Neural progenitor cell (in vitro differentiated cells): ENCODE data around the gene CLEC1A. TPM values are rescaled to one million over a fixed set of nuclear protein-coding genes. Genes with fewer than 3 reads are reported as not detected.

Experiments
- DNase-seq: peaks from one replicate; pipeline ENCODE4 v3.0.0-alpha.2; 2016; ENCODE audit warnings: low spot score
- H2AFZ ChIP-seq: fragments of 200-600 bp; sonication (generic); replicated peaks from 2 replicates; pipeline ENCODE4 v1.6.1; 2016; ENCODE audit warnings: antibody characterized with exemption
- H3F3A ChIP-seq: fragments of 200-600 bp; sonication (generic); 2 replicates; pipeline ENCODE4 v1.6.1; 2016; ENCODE audit warnings: antibody characterized with exemption, low read depth
- H3K27ac ChIP-seq: fragments of 200-600 bp; sonication (generic); 2 replicates; pipeline ENCODE4 v1.5.1; 2016; ENCODE audit warnings: mild to moderate bottlenecking
- H3K27me3 ChIP-seq: fragments of 200-600 bp; sonication (generic); 2 replicates; pipeline ENCODE4 v1.6.1; 2016; ENCODE audit warnings: mild to moderate bottlenecking, moderate library complexity
- H3K36me3 ChIP-seq: fragments of 200-600 bp; sonication (generic); 2 replicates; pipeline ENCODE4 v1.5.1; 2016
- H3K4me1 ChIP-seq: fragments of 200-600 bp; sonication (generic); 2 replicates; pipeline ENCODE4 v1.6.1; 2016; ENCODE audit warnings: mixed run types
- H3K4me2 ChIP-seq: fragments of 200-600 bp; sonication (generic); 2 replicates; pipeline ENCODE4 v1.6.1; 2016
- H3K4me3 ChIP-seq: fragments of 200-600 bp; sonication (generic); 2 replicates; pipeline ENCODE4 v1.5.1; 2016
- H3K79me2 ChIP-seq: fragments of 200-600 bp; sonication (generic); 2 replicates; pipeline ENCODE4 v1.6.1; 2016; ENCODE audit warnings: low read depth
- H3K9ac ChIP-seq: fragments of 200-600 bp; sonication (generic); 2 replicates; pipeline ENCODE4 v1.6.1; 2016
- H3K9me3 ChIP-seq: fragments of 200-600 bp; sonication (generic); 2 replicates; pipeline ENCODE4 v1.5.1; 2016; ENCODE audit warnings: low read depth
- H4K20me1 ChIP-seq: fragments of 200-600 bp; sonication (generic); 2 replicates; pipeline ENCODE4 v1.6.1; 2016; ENCODE audit warnings: low read depth
- H3K27ac Mint-ChIP-seq: 3 replicates; pipeline ENCODE4 v1.8.0; 2021; ENCODE audit warnings: mixed read lengths
- H3K27me3 Mint-ChIP-seq: 2 replicates; pipeline ENCODE4 v1.8.0; 2022; ENCODE audit warnings: low read depth, mild to moderate bottlenecking, inconsistent platforms, moderate library complexity, mixed read lengths; ENCODE audit not compliant: insufficient read depth
- H3K36me3 Mint-ChIP-seq: 3 replicates; pipeline ENCODE4 v1.8.0; 2021; ENCODE audit warnings: mixed read lengths
- H3K4me1 Mint-ChIP-seq: 3 replicates; pipeline ENCODE4 v1.8.0; 2021; ENCODE audit warnings: mixed read lengths
- H3K4me3 Mint-ChIP-seq: 3 replicates; pipeline ENCODE4 v1.8.0; 2021; ENCODE audit warnings: mild to moderate bottlenecking, moderate library complexity, mixed read lengths
- H3K9me3 Mint-ChIP-seq: 3 replicates; pipeline ENCODE4 v1.8.0; 2020; ENCODE audit warnings: mixed read lengths
- CTCF ChIP-seq: fragments of 200-600 bp; sonication (generic); IDR thresholded peaks from 2 replicates; pipeline ENCODE4 v1.5.1; 2017; ENCODE audit warnings: antibody characterized with exemption, mild to moderate bottlenecking
- EZH2 ChIP-seq: fragments of 200-600 bp; sonication (generic); IDR thresholded peaks from 2 replicates; pipeline ENCODE4 v1.6.1; 2017; ENCODE audit warnings: antibody characterized with exemption, mild to moderate bottlenecking, moderate library complexity
- EZH2phosphoT487 ChIP-seq: fragments of 200-600 bp; sonication (generic); IDR thresholded peaks from 2 replicates; pipeline ENCODE4 v1.6.1; 2017; ENCODE audit warnings: antibody characterized with exemption
- total RNA-seq: library from RNA; depleted of rRNA; stranded (reverse); fragments of >200 nt; gene quantifications from 2 replicates; pipeline ENCODE4 v1.2.3, GENCODE V29; 2015; ENCODE audit warnings: low replicate concordance

The CLEC1A gene
- total RNA-seq, 1 donor from 2014 or later: not detected

DNA sequence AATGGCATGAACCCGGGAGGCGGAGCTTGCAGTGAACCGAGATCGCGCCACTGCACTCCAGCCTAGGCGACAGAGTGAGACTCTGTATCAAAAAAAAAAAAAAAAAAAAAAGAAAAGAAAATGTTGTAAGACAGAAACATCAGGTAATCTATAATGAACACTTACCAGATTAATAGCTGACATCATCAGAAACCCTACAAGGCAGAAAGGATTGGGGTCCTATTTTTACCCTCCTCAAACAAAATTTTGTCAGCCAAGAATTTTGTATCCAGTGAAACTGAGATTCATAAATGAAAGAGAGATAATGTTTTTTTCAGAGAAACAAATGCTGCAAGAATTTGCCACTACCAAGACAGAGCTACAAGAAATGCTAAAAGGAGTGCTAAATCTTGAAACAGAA, 14.1 kb downstream of the CLEC1A start:
- Histone ChIP-seq H2AFZ (no peak overlapping the region), H3K79me2 (no peaks in the 10 kb centered on the region), H3K27ac (no peak overlapping the region), H3K36me3 (no peaks in the 10 kb centered on the region), H3K4me3 (no peak overlapping the region), H3K4me1 (peaks cover 2% of the 10 kb centered on the region), H3K9me3 (no peaks in the 10 kb centered on the region), H3F3A (no peaks in the 10 kb centered on the region), H3K9ac (no peak overlapping the region), H4K20me1 (no peaks in the 10 kb centered on the region), H3K4me2 (no peak overlapping the region), H3K27me3 (no peaks in the 10 kb centered on the region)
- peaks cover 2% of the 10 kb centered on the region for H3K27me3 Mint-ChIP-seq
- H3K9me3 Mint-ChIP-seq: peaks cover 10% of the 10 kb centered on the region
- no peak for TF ChIP-seq EZH2phosphoT487
- peaks cover 2% of the 10 kb centered on the region for H3K4me1 Mint-ChIP-seq
- H3K27ac Mint-ChIP-seq: no peak overlapping the region
- H3K4me3 Mint-ChIP-seq: no peak overlapping the region
- H3K36me3 Mint-ChIP-seq: no peaks in the 10 kb centered on the region
- no peak for DNase-seq

GRCh38 chr12:10082117-10082874, 16.5 kb downstream of the CLEC1A start:
- H3K27me3 ChIP-seq: no peaks in the 10 kb centered on the region
- no peaks in the 10 kb centered on the region for H4K20me1 ChIP-seq
- no peaks in the 10 kb centered on the region for H3K36me3 Mint-ChIP-seq
- TF ChIP-seq EZH2phosphoT487: no peak
- TF ChIP-seq EZH2: no peak
- no peak for TF ChIP-seq CTCF
- no peaks in the 10 kb centered on the region for H3K79me2 ChIP-seq
- no peak overlapping the region for H3K27ac ChIP-seq
- H3K27me3 Mint-ChIP-seq: peaks cover 2% of the 10 kb centered on the region
- H3K4me1 Mint-ChIP-seq: no peaks in the 10 kb centered on the region
- no peak overlapping the region for H3K27ac Mint-ChIP-seq
- no peaks in the 10 kb centered on the region for H3F3A ChIP-seq
- peaks cover 10% of the 10 kb centered on the region for H3K9me3 Mint-ChIP-seq
- H2AFZ ChIP-seq: no peak overlapping the region
- no peaks in the 10 kb centered on the region for H3K36me3 ChIP-seq
- no peak overlapping the region for H3K4me3 ChIP-seq
- H3K4me3 Mint-ChIP-seq: no peak overlapping the region
- DNase-seq: no peak
- no peaks in the 10 kb centered on the region for H3K4me1 ChIP-seq
- H3K9ac ChIP-seq: no peak overlapping the region
- no peak overlapping the region for H3K4me2 ChIP-seq
- H3K9me3 ChIP-seq: no peaks in the 10 kb centered on the region

DNA sequence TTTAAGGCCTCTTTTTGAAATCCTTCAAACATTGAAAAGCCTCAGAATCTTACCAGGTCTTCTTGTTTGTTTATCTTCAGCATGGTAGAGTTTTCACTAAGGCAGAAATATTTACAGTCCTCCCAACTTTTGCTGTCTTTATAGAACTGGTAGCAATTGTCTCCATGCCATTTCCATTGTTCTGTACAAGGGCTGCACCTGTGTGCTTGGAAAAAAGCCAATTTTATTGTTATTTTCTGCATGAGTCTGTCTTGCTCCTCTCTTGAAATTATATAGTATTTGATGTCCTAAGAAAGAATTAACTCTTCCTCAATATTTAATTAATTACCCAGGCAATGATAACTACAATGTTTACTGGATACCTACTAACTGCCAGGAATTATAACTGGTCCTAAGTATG, 23.3 kb downstream of the CLEC1A start:
- H3K36me3 ChIP-seq: no peaks in the 10 kb centered on the region
- Mint-ChIP-seq H3K27me3 (no peaks in the 10 kb centered on the region), H3K27ac (no peak overlapping the region), H3K4me3 (no peak overlapping the region), H3K36me3 (no peaks in the 10 kb centered on the region), H3K9me3 (no peaks in the 10 kb centered on the region), H3K4me1 (no peaks in the 10 kb centered on the region)
- no peaks in the 10 kb centered on the region for H3K27me3 ChIP-seq
- no peak overlapping the region for H2AFZ ChIP-seq
- no peaks in the 10 kb centered on the region for H3K4me1 ChIP-seq
- H4K20me1 ChIP-seq: no peaks in the 10 kb centered on the region
- no peaks in the 10 kb centered on the region for H3F3A ChIP-seq
- H3K4me2 ChIP-seq: no peak overlapping the region
- H3K27ac ChIP-seq: no peak overlapping the region
- no peak for DNase-seq
- no peak overlapping the region for H3K4me3 ChIP-seq
- no peaks in the 10 kb centered on the region for H3K9me3 ChIP-seq
- TF ChIP-seq EZH2 (no peak), EZH2phosphoT487 (no peak), CTCF (no peak)
- no peaks in the 10 kb centered on the region for H3K79me2 ChIP-seq
- H3K9ac ChIP-seq: no peak overlapping the region

DNA sequence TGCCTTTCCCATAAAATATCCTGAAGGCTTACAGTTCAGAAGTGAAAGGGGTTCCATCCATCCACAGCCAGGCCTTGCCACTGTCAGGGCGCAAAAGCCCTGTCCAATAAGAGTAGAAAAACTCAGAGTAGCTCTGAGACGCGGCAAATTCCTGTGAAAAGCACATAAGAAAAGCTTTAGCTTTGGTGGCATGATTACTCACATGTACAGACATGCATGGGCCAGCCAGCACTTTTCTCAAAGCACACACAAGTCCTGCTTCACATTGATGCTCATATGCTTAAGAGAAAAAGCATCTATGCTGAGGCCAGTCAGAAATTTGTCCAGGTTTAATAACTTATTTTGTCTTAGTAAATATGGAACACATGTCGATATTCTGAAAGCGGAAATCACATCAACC, 25.5 kb downstream of the CLEC1A start:
- no peak for TF ChIP-seq EZH2phosphoT487
- no peak for TF ChIP-seq EZH2
- no peak for TF ChIP-seq CTCF
- no peaks in the 10 kb centered on the region for H3K9me3 ChIP-seq
- H3K27ac ChIP-seq: no peak overlapping the region
- Mint-ChIP-seq H3K36me3 (no peaks in the 10 kb centered on the region), H3K4me3 (no peak overlapping the region), H3K27ac (no peak overlapping the region), H3K27me3 (no peaks in the 10 kb centered on the region), H3K4me1 (peaks cover under 1% of the 10 kb centered on the region), H3K9me3 (no peaks in the 10 kb centered on the region)
- H3K4me2 ChIP-seq: no peak overlapping the region
- no peak overlapping the region for H3K4me3 ChIP-seq
- peak overlapping the region; percentile 46 for H2AFZ ChIP-seq
- no peaks in the 10 kb centered on the region for H3K79me2 ChIP-seq
- no peaks in the 10 kb centered on the region for H4K20me1 ChIP-seq
- H3K36me3 ChIP-seq: no peaks in the 10 kb centered on the region
- H3F3A ChIP-seq: no peaks in the 10 kb centered on the region
- H3K4me1 ChIP-seq: peaks cover under 1% of the 10 kb centered on the region
- H3K27me3 ChIP-seq: no peaks in the 10 kb centered on the region
- no peak overlapping the region for H3K9ac ChIP-seq
- DNase-seq: no peak
